NB4 (cell line): ENCODE measurements around the gene FOSL2.

Experiments used
- DNase-seq: peaks from one replicate; pipeline ENCODE4 v3.0.0; 2010; ENCODE audit warnings: low read depth
- H3K4me3 ChIP-seq: one replicate; pipeline ENCODE4 v1.5.1; 2011; ENCODE audit warnings: mild to moderate bottlenecking, low read depth, low read length, moderate library complexity
- MYC ChIP-seq: IDR thresholded peaks from 2 replicates; pipeline ENCODE4 v1.6.1; 2011; ENCODE audit warnings: low read depth, low read length
- POLR2A ChIP-seq: IDR thresholded peaks from 2 replicates; pipeline ENCODE4 v1.6.1; 2011; ENCODE audit warnings: mild to moderate bottlenecking; ENCODE audit not compliant: insufficient read length; ENCODE audit errors: extremely low read depth
- TF ChIP-seq, protein P1 (sequence below): IDR thresholded peaks from 2 replicates; pipeline ENCODE4 v1.6.1; 2011; ENCODE audit warnings: low read depth, low read length
- TF ChIP-seq, protein P2 (sequence below): IDR thresholded peaks from one replicate; pipeline ENCODE4 v1.5.1; 2012; ENCODE audit warnings: low read depth, low read length

Gene FOSL2

DNA sequence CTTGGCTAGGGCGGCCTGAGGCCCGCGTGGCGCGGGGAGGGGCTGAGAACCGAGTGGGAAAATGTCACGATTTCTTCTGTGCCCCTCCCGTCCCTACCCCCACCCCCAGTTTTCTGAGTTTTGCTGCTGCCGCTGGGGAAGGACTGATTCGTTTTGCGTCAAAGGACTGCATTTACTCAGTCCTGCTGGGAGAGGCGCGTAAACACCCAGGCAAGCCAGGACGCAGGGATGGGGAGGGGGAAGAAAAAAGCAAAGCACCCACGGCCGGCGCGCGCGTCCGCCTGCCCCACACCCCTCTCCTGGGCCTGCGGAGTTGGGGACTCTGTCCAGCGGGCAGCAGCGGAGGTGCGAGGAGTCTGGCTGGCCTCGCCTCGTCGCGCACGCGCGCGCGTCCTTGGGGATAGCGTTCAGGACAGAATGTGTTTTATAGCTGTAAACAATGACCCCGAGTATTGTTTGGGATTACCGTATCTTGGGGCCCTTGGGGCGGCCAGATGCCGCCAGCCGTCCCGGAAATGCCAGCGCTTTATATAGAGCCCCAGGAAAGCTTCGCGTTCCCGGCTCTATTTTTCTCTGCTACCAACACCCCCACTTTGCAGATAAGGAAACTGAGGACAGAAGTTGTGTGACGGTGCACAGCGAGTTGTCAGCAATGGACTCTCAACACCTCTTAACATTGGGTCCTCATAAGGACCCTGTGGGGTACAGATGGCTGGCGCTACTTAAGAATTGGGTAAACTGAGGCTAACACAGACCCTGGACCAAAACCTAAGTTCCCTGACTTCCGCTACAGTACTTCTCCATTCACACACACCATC lies 1.7 kb upstream of the FOSL2 start:
- no peak for DNase-seq
- H3K4me3 ChIP-seq = peak overlapping the region; percentile 63
- TF ChIP-seq, protein P1, sequence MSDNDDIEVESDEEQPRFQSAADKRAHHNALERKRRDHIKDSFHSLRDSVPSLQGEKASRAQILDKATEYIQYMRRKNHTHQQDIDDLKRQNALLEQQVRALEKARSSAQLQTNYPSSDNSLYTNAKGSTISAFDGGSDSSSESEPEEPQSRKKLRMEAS = no peak
- TF ChIP-seq POLR2A = no peak
- TF ChIP-seq, protein P2, sequence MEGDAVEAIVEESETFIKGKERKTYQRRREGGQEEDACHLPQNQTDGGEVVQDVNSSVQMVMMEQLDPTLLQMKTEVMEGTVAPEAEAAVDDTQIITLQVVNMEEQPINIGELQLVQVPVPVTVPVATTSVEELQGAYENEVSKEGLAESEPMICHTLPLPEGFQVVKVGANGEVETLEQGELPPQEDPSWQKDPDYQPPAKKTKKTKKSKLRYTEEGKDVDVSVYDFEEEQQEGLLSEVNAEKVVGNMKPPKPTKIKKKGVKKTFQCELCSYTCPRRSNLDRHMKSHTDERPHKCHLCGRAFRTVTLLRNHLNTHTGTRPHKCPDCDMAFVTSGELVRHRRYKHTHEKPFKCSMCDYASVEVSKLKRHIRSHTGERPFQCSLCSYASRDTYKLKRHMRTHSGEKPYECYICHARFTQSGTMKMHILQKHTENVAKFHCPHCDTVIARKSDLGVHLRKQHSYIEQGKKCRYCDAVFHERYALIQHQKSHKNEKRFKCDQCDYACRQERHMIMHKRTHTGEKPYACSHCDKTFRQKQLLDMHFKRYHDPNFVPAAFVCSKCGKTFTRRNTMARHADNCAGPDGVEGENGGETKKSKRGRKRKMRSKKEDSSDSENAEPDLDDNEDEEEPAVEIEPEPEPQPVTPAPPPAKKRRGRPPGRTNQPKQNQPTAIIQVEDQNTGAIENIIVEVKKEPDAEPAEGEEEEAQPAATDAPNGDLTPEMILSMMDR = no peak
- TF ChIP-seq MYC = no peak

DNA sequence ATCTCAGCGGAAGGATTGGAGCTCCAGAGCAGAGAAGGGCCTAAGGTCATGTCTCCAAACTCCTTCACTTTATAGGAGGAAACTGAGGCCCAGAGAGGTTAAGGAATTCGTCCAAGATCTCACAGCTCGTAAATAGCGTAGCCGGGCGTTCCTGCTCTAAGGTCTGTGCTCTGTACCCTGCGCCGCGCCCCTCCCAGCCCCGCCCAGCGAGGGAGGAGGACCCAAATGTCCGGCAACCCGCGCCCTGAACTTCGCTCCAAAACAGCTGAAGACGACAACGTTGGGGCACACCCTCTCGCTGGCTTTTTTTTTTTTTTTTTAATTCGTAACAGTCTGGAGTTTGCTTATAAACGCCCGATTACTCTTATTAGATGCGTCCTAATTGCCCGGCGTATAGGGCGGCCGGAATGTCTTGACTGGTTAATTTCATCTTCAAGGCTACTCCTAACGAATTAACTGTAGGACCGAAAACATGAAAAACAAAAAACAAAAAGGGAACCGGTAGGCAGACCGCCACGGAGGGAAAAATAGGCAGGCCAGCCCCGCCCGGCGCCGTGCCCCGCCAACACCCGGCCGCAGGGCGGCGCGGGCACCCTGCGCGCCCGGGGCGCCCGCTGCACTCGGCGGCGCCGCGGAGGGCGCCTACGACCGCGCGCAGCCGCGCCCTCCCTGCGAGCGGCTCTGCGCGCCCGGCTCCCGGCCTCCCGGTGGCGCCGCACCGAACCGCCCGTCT lies 928 bp upstream of the FOSL2 start:
- 0 out of 2 replicates have a peak, but pooled peaks have one; percentile 5 for TF ChIP-seq MYC
- TF ChIP-seq, protein P2 = no peak
- TF ChIP-seq, protein P1 = no peak
- DNase-seq = peak; percentile 91
- H3K4me3 ChIP-seq = peak overlapping the region; percentile 63

DNA sequence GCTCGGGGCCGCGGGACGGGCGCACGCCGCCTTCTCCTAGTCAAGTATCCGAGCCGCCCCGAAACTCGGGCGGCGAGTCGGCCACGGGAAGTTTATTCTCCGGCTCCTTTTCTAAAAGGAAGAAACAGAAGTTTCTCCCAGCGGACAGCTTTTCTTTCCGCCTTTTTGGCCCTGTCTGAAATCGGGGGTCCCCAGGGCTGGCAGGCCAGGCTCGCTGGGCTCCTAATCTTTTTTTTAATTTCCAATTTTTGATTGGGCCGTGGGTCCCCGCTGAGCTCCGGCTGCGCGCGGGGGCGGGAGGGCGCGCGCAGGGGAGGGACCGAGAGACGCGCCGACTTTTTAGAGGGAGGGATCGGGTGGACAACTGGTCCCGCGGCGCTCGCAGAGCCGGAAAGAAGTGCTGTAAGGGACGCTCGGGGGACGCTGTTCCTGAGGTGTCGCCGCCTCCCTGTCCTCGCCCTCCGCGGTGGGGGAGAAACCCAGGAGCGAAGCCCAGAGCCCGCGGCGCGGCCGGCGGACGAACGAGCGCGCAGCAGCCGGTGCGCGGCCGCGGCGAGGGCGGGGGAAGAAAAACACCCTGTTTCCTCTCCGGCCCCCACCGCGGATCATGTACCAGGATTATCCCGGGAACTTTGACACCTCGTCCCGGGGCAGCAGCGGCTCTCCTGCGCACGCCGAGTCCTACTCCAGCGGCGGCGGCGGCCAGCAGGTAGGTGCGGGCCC lies 617 bp downstream of the FOSL2 start:
- peak overlapping the region; percentile 75 for H3K4me3 ChIP-seq
- DNase-seq = peak; percentile 80
- TF ChIP-seq, protein P2 = no peak
- TF ChIP-seq POLR2A (peak; percentile 16), MYC (0 out of 2 replicates have a peak, but pooled peaks have one; percentile 7)
- TF ChIP-seq, protein P1 = no peak

DNA sequence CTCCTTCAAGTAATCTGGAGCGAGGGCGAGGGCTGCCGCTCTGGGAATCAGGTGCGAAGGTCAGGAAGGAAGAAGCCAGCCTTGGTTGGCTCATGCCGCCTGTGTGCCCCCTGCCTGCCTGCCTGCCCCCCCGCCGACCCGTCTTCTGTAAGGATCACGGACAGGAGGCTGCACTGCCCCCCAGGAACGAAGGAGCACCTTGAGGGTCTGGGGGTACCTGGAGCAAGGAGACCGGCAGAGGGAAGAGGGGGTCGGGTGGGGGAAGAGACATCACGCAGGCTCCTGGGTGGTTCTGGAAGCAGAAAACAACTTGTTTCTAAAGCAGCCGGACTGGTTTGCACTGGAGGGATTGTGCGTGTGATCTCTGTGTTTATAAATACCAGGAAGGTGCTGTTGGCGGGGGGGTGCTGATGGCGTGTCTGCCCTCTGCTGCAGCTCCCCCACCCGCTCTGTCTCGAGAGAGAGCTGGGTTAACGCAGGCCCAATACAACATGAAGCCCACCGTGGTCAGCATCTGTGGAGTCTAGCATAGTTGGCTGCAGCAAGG lies 1.7 kb downstream of the FOSL2 start:
- DNase-seq = peak; percentile 56
- peak overlapping the region; percentile 75 for H3K4me3 ChIP-seq
- TF ChIP-seq, protein P2 = no peak
- TF ChIP-seq, protein P1 = 0 out of 2 replicates have a peak, but pooled peaks have one; percentile 19
- no peak for TF ChIP-seq MYC
- no peak for TF ChIP-seq POLR2A

DNA sequence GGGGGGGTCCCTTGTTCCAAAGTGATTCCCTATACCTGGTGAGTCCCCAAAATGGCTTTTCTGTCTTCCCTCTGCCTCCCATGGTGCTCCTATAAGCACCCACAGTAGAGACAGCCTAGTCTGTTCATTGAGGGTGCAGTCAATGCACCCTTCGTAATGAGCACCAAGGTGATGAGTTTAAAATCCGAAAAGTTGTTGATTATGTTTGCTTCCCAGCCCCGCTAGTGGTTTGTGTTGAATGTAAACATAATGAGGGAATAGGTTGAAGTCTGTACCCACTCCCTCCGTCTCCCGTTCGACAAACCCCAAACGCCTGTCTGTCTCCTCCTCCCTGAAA lies 2.3 kb downstream of the FOSL2 start:
- H3K4me3 ChIP-seq = peak overlapping the region; percentile 75

More for the DNA sequence above, 2.3 kb downstream of the FOSL2 start:
- TF ChIP-seq, protein P1 = no peak
- TF ChIP-seq POLR2A (no peak), MYC (no peak)
- TF ChIP-seq, protein P2 = no peak
- DNase-seq = peak; percentile 46
